Fibroblast of peridontal ligament (primary cell): ENCODE results near the gene RNF43.

Experiments
- DNase-seq: peaks from one replicate; pipeline ENCODE4 v3.0.0-alpha.2; 2010; ENCODE audit errors: extremely low read depth

Gene RNF43

GRCh38 chr17:58417300-58418092 lies at the start of gene RNF43:
RNF43 (minus strand) TSS chr17:58417534; CDS start chr17:58415577, 1,957 bp downstream.
- peak; percentile 72 for DNase-seq

GRCh38 chr17:58455491-58455890 lies 38.2 kb upstream of the RNF43 start:
- no peak for DNase-seq

DNA sequence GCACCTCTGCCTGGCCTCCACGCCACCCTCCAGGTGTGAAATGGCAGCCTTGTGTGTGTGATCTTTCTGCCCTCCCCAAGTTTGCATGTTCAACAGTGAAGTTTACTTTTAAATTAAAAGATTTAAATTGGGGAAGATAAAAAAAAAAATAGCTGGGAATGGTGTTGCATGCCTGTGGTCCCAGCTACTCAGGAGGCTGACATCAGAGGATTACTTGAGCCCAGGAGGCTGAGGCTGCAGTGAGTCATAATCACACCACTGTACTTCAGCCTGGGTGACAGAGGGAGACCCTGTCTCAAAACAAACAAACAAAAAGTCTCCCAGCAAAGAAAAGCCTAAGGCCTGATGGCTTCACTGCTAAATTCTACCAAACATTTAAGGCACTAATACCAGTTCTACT lies 35.4 kb upstream of the RNF43 start:
- no peak for DNase-seq

DNA sequence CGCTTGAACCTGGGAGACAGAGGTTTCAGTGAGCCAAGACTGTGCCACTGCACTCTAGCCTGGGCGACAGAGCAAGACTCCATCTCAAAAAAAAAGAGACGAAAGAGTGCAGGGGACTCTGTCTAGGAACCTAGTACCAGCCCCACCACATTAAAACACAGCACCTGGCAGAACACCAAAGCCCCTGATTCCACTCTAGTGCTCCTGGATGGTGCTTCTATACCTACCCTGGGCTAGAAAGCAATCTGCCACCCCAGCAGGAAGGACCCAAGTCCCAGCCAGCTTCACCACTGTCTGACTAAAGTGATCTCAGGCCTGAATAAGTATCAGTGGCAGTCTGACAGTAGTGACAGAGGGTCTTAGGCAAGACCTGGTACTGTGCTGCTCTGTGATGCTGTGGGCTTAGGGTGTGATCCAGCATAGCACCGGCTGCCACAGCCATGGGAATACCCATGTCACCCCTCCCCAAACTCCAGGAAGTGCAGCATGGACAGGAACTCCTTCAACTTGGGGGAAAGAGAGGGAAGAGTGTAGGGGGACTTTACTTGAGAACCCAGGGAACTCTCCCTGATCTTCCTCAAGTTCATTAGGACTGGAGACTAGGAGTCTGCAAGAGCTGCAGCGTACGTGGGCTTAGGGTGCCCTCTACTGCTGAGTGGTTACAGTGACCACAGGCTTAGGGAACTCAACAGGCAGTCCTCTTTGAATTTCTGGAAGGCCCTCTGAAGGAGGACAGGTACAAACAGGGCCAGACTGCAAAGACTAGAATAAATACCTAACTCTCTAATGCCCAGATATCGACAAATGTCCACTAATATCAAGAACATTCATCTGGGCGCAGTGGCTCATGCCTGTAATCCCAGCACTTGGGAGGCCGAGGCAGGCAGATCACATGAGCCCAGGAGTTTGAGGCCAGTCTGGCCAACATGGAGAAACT lies 30.0 kb upstream of the RNF43 start:
- DNase-seq = peak; percentile 82

DNA sequence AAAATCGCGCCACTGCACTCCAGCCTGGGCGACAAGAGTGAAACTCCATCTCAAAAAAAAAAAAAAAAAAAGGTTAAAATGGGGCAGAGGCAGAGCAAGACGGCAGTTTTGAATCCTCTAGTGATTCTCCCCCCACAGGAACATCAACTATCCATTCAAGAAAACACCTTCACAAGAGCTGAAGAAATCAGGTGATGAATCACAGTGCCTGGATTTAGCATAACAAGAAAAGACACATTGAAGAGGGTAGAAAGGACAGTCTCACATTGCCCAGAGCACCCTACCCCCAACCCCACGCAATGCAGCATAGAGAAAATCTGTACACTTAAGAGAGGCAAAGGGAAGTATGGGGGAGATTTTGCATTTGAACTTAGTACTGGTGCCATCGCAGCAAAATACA lies 28.8 kb upstream of the RNF43 start:
- no peak for DNase-seq

DNA sequence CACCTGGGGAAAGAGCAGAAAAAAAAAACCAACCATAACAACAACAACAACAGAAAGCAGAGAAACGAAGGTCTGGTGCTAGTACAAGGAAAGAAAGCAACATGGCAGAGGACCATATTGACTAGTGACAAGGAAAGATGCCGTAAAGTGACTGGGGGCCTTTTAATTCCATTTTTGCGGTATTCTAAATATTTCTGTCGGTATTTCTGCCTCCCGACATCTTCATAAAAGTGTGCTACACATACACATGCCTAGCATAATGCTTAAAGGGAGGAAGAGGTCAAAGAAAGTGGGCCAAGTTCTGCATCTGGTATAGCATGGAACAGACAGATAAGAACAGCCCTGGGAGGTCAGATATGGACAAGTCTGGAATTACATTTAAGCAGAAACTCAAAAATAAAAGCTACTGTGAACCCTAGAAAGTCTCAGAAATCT lies 19.5 kb upstream of the RNF43 start:
- DNase-seq = no peak

DNA sequence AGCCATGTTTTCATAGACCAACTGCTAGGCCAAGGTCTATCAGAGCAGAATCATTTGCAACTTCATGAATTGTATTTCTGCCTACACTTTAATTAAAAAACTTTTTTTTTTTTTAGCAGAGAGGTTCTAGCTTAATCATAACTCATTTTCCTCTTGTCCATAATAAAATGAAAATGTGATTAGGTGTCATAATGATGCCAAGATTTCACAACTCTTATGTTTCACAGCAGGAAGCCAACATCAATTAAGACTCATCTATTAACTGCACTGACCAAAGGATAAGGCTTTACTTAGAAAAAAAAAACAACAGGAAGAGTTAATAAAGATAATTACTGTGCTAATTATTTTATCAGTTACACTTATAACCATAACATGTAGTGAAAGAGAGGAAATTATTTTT lies 18.9 kb upstream of the RNF43 start:
- DNase-seq = no peak

DNA sequence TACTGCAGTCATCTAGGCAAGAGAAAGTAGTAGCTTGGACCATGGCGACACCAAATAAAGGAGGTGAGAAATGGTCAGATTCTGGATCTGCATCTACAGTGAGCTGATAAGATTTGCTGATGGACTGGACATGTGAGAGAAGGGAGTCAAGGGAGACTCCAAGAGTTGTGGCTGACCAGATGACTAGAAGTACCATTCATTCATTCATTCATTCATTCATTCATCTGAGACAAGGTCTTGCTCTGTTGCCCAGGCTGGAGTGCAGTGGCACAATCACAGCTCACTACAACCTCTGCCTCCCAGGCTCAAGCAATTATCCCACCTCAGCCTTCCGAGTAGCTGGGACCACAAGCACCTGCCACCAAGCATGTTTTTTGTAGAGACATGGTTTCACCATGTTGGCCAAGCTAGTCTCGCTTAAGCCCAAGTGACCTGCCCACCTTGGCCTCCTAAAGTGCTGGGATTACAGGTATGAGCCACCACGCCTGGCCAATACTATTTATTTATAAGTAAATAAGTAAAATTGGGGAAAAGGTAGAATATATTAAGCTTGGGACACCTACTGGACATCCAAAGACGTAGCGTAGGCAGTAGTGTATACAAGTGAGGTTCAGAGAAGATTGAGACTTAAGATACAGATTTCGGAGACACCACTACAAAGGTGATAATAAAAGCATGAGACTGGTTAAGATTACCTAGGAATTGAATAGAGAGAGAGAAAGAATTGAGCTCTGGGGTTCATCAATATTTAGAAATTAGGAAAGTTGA lies 15.7 kb upstream of the RNF43 start:
- DNase-seq = no peak

- DNase-seq = no peak
Measured at GRCh38 chr17:58427807-58428206, 10.5 kb upstream of the RNF43 start.

- DNase-seq = no peak
Measured at GRCh38 chr17:58421711-58422110, 4.4 kb upstream of the RNF43 start.

DNA sequence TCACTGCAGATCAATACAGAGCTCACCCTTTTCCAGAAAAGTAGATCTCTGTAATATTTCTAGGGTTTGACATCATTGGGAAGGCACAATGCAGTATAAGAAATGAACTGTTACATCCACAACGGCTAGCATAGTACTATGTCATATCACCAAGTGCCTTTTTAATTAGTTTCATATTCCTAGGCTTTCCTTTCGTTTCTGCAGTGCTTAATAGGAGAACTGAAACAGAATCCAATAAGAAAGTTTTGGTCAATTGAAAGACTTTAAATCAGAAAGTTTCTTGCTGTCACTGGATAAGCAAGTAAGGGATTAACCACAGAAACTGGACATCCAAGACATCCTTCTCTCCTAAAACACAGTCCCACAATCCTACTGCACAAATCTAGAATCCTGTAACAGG lies 3.5 kb upstream of the RNF43 start:
- DNase-seq = no peak

DNA sequence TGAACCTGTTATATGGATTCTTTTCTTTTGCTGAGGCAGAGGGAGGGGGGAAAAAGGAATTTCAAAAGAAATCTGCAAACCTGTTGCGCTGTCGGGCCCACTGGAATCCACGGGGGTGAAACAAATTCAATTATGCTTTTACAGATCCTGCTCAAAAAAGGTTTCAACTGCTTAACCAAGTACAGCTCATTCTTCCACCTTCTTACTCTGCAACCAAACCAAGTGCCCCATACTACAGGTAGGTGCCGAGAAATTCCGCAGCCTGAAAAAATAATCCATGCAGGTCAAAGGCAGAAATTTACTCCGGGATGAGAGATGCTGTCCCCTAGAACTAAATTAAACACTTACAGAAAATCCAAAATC lies 416 bp downstream of the RNF43 start:
- DNase-seq = no peak

- DNase-seq = no peak
Measured at GRCh38 chr17:58416396-58416795, 938 bp downstream of the RNF43 start.

- no peak for DNase-seq
Measured at GRCh38 chr17:58415371-58416055, 1.8 kb downstream of the RNF43 start.

DNA sequence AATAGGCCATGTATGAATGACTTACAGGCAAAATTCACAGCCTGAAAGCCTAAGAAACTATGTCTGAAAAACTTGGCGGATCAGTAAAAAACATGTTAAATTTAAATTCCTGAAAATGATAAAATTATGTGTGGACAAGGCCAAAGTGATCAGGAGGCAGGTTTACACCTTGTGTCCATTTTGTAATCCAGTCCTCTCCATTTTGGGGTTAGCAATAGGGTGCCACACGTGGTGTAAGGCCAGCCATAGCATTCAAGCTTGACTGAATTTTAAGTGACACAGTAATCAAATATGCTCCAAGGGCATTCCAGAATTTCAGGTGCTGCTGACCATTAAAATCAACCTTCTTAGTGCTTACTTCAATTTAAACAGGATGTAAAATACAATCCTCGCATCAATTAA lies 2.7 kb downstream of the RNF43 start:
- no peak for DNase-seq

DNA sequence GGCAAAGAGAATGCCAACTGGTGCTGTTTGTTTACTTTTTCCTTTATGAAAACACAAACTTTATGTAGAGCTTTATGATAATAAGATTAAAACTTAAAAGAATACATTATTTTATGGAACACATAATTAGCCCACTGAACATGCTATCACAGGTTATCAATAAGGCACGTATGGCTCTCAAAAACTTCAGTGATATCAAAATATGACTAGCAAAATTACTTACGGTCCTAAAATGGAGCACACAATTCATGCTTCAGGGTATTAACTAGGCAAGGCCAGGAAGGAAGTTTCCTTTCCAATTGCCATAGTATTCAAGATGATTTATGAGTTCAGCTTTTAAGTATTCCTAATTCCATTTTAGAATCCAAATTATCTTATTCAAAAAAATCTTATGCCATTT lies 3.6 kb downstream of the RNF43 start:
- no peak for DNase-seq

DNA sequence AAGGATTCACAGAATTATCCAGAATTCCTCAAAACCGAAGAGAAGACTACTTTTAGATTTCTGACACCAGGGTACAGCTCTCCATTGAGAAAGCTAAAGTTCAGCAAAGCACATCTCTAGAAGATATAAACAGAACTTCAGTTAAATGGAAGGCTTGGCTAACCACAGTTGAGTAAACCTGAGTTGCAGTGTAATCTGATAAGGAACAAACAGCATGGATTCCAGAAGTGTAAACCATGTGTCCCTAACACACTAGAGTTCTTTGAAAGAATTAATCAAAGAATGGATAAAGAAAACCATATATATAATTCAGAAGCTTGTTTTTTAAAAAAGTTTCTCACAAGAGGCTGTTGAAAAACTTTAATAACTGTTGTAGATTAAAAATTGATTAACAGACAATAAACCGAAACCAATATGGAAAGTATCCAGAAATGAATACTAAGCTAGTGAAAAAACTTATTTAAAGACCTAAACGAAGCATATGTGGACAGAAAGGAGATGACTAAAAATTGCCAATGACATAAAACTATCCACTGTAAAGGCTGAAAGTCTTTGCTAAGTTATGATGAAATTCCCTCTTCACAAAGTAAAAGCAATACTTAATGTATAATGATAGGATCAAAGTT lies 4.3 kb downstream of the RNF43 start:
- no peak for DNase-seq

DNA sequence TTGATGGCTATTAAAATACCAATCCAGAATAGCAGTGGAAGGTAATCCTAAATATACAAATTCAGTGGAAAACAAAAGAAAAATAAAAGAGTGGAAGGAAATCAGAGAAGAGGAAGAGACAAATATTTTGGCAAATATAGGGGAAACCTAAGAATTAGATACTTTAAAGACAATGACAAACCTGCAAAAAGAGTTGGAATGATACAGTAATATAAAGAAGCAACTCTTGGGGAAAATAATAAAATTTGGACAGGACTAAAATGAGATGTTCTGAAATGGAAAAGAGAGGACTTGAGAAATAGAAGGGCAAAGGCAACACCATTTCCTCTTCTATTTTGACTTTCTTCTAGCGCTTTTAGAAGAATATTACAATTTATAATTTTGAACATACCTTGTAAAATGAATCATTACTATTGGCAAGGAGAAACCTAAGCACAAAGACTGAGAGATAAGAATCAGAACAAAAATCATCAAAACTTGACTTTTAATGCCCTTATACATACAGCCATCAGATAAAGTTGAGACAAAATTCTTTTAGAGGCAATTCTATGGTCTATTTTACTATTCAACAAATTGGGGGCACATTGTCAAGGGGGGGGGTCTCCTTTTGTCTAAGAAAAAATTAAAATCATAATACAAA lies 5.2 kb downstream of the RNF43 start:
- DNase-seq = no peak

GRCh38 chr17:58411408-58411894 lies 5.9 kb downstream of the RNF43 start:
- DNase-seq = no peak

- no peak for DNase-seq
Measured at GRCh38 chr17:58410714-58411407, 6.5 kb downstream of the RNF43 start.
